Activated naive CD4-positive, alpha-beta T cell treated with anti-CD3 and anti-CD28 coated beads, Interleukin-2, amount 50 U/mL, for 72 hours (primary cell): Measurements from ENCODE around the gene CTNNB1. TPM values are rescaled to one million over a fixed set of nuclear protein-coding genes. Genes with fewer than 3 reads are reported as not detected.

ENCODE experiments used
- ATAC-seq, 2 donors: fragments of 150-1000 bp; cut with Tn5 transposase; 2 replicates each; pipeline ENCODE4 v1.10.0; 2021; ENCODE audit warnings: mild to moderate bottlenecking in 2 of 2, moderate library complexity in 2 of 2
- DNase-seq, 2 donors: peaks; one replicate each; pipeline ENCODE4 v3.0.0; 2021 to 2022; ENCODE audit warnings: low spot score in 2 of 2
- H3K27ac Mint-ChIP-seq, 2 donors: one replicate each; pipeline ENCODE4 v1.8.0; 2022; ENCODE audit warnings: mild to moderate bottlenecking in 2 of 2, mixed read lengths in 2 of 2
- H3K36me3 Mint-ChIP-seq, 2 donors: one replicate each; pipeline ENCODE4 v1.8.0; 2022; ENCODE audit warnings: mixed read lengths in 2 of 2
- H3K9me3 Mint-ChIP-seq, 2 donors: one replicate each; pipeline ENCODE4 v1.8.0; 2022; ENCODE audit warnings: mixed read lengths in 2 of 2
- total RNA-seq, 2 donors: library from RNA; stranded (reverse); gene quantifications; one replicate each; pipeline ENCODE4 v1.2.3, GENCODE V29; 2022

Gene CTNNB1
- 100 to 1,000 TPM; 125 to 138 TPM for total RNA-seq

DNA sequence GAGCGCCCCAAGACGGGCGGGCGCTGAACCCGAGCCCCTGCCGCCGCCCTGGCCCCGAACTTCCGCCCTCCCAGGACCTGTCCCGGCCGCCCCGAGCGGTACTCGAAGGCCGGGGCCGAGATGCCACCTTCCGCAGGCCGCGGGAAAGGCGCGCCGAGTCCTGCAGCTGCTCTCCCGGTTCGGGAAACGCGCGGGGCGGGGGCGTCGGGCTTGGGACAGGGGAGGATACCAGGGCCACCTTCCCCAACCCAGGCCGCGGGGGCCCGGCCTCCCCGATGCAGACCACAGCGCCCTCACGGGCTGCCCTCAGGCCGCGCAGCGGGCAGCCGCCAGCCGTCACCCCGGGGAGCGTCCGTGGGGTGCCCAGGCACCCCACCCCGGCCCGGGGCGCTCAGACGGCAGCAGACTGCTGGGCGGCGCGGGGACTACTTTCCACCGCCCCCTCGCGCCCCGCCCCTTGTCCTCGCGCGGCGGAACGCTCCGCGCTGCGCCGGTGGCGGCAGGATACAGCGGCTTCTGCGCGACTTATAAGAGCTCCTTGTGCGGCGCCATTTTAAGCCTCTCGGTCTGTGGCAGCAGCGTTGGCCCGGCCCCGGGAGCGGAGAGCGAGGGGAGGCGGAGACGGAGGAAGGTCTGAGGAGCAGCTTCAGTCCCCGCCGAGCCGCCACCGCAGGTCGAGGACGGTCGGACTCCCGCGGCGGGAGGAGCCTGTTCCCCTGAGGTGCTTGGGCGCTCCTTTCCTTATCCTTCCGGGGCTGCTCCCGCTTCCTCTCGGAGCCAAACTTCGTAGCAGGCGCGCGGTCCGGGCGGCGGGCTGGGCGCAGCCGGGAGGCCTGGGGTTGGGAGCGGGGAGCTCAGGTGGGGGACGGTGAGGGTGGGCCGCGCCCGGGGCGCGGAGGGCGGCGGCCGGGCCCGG, at the start of gene CTNNB1:
Gene CTNNB1, plus strand, starts transcription at position 556 of the 916 bp plus-strand sequence. CDS start 24,564 bp downstream, outside the sequence.
- peak; percentile 88 to 89 for ATAC-seq
- Mint-ChIP-seq H3K27ac (peak within 1 kb of the TSS; percentile 90 to 99), H3K36me3 (peaks cover 12 to 15% of the 10 kb centered on the region in 2 donors), H3K9me3 (no peaks in the 10 kb centered on the region)
- DNase-seq, result peak; percentile 92 to 94

DNA sequence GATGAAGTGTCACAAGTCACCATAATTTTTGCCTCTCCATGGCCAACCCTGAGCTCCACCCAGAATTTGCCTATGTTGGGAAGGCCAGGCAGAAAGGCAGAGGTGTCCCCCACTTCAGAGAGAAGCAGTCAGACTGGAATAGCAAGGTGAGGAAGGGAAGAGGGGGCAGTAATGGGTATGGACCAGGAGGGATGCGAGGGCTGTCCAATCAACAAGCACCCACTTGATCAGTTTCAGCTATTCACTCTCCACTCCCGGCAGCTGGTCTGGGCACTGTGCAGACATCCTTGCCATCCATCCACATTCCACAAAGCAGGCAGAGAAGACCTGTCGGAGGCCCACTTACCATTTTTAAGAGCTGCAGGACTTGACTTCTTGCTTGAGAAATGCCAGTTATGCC, 43.5 kb upstream of the CTNNB1 start:
- Mint-ChIP-seq H3K27ac (no peak overlapping the region), H3K36me3 (no peaks in the 10 kb centered on the region)

GRCh38 chr3:41158947-41159346, 40.4 kb upstream of the CTNNB1 start:
- Mint-ChIP-seq H3K27ac (peak overlapping the region in 1 of 2 donors; percentile 80), H3K36me3 (no peaks in the 10 kb centered on the region), H3K9me3 (no peaks in the 10 kb centered on the region)
- ATAC-seq (peak; percentile 63 to 73), DNase-seq (no peak)

More for the DNA sequence above, 43.5 kb upstream of the CTNNB1 start:
- ATAC-seq (no peak), DNase-seq (no peak)
- H3K9me3 Mint-ChIP-seq, result no peaks in the 10 kb centered on the region

DNA sequence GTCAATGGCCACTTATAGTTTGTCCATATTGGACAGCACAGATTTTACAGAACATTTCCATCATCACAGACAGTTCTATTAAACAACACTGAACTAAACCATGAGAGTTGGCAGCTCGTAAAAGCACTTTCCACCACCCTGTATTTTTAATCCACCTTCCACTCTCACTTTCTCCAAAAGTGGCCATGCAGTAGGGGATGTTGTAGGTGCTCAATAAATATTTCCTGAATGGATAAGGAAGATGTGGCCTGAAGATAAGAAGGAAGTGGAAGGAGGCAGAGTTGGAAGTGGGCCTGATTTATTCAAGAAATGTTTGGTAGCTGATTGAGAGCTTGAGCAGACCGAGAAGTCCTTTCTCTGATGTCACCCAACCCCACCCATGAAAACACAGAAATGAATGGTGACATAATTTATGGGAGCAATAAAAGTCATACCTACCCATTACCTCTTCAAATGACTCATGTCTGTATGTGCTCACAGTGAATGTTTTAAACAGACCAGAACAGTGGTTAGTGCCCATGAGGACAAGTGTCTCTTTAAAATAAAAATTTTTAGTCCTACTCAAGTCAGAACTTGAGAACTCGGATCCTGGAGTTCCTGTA, 39.6 kb upstream of the CTNNB1 start:
- ATAC-seq, result peak; percentile 66 to 91
- peak overlapping the region in 1 of 2 donors; percentile 80 for H3K27ac Mint-ChIP-seq
- H3K36me3 Mint-ChIP-seq, result no peaks in the 10 kb centered on the region
- no peaks in the 10 kb centered on the region for H3K9me3 Mint-ChIP-seq
- DNase-seq, result no peak

DNA sequence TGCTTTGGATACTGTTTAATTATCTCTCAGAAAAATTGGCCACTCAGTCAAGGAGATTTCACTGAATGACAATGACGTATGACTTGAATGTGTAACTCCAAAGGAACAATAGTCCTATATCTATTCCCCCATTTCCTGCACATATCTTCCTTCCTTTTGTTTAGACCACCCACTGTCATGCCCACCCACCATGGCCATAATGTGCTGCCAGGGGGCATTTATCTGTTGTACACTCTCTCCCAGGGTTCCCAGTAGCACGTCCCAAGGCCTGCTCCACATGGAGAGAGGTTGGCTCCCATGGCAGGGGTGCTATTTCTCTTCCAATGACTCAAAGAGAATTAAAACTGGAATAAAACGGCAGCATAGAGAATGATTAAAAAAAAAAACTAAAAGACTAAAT, 36.8 kb upstream of the CTNNB1 start:
- Mint-ChIP-seq H3K36me3 (no peaks in the 10 kb centered on the region), H3K9me3 (no peaks in the 10 kb centered on the region), H3K27ac (no peak overlapping the region)
- DNase-seq, result no peak
- ATAC-seq, result no peak

- Mint-ChIP-seq H3K27ac (no peak overlapping the region), H3K36me3 (no peaks in the 10 kb centered on the region), H3K9me3 (no peaks in the 10 kb centered on the region)
- ATAC-seq (no peak), DNase-seq (no peak)
These were observed 36.3 kb upstream of the CTNNB1 start for GRCh38 chr3:41163006-41163405.

- H3K36me3 Mint-ChIP-seq, result no peaks in the 10 kb centered on the region
These were observed 35.9 kb upstream of the CTNNB1 start for GRCh38 chr3:41163421-41163820.

GRCh38 chr3:41164777-41165176, 34.5 kb upstream of the CTNNB1 start:
- Mint-ChIP-seq H3K9me3 (no peaks in the 10 kb centered on the region), H3K36me3 (no peaks in the 10 kb centered on the region), H3K27ac (no peak overlapping the region)
- no peak for DNase-seq
- no peak for ATAC-seq

More at GRCh38 chr3:41163421-41163820, 35.9 kb upstream of the CTNNB1 start:
- no peak overlapping the region for H3K27ac Mint-ChIP-seq
- no peak for DNase-seq
- H3K9me3 Mint-ChIP-seq, result no peaks in the 10 kb centered on the region
- no peak for ATAC-seq

- Mint-ChIP-seq H3K9me3 (no peaks in the 10 kb centered on the region), H3K27ac (peak overlapping the region in 1 of 2 donors; percentile 17), H3K36me3 (no peaks in the 10 kb centered on the region)
- DNase-seq (no peak), ATAC-seq (peak; percentile 86 to 88)
These were observed 31.4 kb upstream of the CTNNB1 start for GRCh38 chr3:41167722-41168497.

DNA sequence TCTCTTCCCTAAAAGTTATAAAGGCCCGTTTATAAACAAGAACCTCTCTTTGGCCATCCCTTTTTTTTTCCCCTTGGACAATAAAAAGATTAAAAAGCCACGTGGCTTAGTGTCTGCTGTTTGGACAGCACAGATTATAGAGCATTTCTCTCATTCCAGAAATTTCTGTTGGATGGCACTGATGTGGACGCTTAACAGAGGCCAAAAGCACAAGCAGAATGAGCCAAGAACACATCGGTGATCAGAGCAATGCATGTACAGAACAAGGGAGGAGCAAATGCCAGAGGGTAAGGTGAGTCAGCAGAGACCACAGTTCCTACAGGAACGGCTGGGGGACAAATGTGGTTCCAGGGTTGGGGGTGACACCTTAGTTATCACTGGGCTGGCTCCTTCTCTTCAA, 30.3 kb upstream of the CTNNB1 start:
- ATAC-seq, result no peak
- Mint-ChIP-seq H3K9me3 (no peaks in the 10 kb centered on the region), H3K27ac (no peak overlapping the region), H3K36me3 (no peaks in the 10 kb centered on the region)
- no peak for DNase-seq

- Mint-ChIP-seq H3K36me3 (no peaks in the 10 kb centered on the region), H3K9me3 (no peaks in the 10 kb centered on the region), H3K27ac (no peak overlapping the region)
- ATAC-seq (no peak), DNase-seq (no peak)
These were observed 25.1 kb upstream of the CTNNB1 start for GRCh38 chr3:41173926-41174885.

GRCh38 chr3:41175365-41175764, 23.9 kb upstream of the CTNNB1 start:
- no peaks in the 10 kb centered on the region for H3K36me3 Mint-ChIP-seq
- peak in 1 of 2 donors; percentile 37 for ATAC-seq
- no peak for DNase-seq
- H3K9me3 Mint-ChIP-seq, result no peaks in the 10 kb centered on the region
- no peak overlapping the region for H3K27ac Mint-ChIP-seq

- no peaks in the 10 kb centered on the region for H3K36me3 Mint-ChIP-seq
- DNase-seq (no peak), ATAC-seq (no peak)
- H3K27ac Mint-ChIP-seq, result no peak overlapping the region
- H3K9me3 Mint-ChIP-seq, result no peaks in the 10 kb centered on the region
These were observed 22.7 kb upstream of the CTNNB1 start for GRCh38 chr3:41176596-41176995.

- no peaks in the 10 kb centered on the region for H3K36me3 Mint-ChIP-seq
- DNase-seq (no peak), ATAC-seq (no peak)
- no peak overlapping the region for H3K27ac Mint-ChIP-seq
- H3K9me3 Mint-ChIP-seq, result no peaks in the 10 kb centered on the region
These were observed 20.7 kb upstream of the CTNNB1 start for GRCh38 chr3:41178576-41178975.

DNA sequence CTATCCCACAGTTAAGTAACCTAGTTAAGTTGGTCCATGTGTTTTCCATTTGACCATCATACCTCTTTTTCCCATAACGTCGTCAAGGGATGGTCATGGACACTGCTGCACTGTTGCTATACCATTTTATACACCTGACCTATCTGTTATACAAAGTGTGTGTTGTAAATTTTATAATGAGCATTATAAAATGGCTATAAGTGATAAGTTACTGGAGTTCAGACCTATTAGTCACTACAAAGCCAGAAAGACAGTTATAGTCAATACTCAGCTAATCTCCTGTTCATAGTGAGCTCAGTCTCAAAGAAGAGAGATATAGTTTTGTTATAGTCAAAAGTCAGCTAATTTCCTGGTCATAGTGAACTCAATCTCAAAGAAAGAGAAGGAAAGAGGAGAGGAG, 18.9 kb upstream of the CTNNB1 start:
- no peak for DNase-seq
- no peaks in the 10 kb centered on the region for H3K36me3 Mint-ChIP-seq
- H3K27ac Mint-ChIP-seq, result no peak overlapping the region
- no peak for ATAC-seq
- H3K9me3 Mint-ChIP-seq, result no peaks in the 10 kb centered on the region

- ATAC-seq (no peak), DNase-seq (no peak)
- Mint-ChIP-seq H3K27ac (no peak overlapping the region), H3K36me3 (no peaks in the 10 kb centered on the region), H3K9me3 (no peaks in the 10 kb centered on the region)
These were observed 16.7 kb upstream of the CTNNB1 start for GRCh38 chr3:41182504-41183059.
